ENCODE data around the gene HSD17B7. TPM values are rescaled to one million over a fixed set of nuclear protein-coding genes. Genes with fewer than 3 reads are reported as not detected.
A peak's percentile ranks its signal among the peaks of the same experiment; 100 is the strongest.
"Not testable (repeated sequence)": the region's sequence is repeated elsewhere in the genome, so short reads cannot be mapped to it uniquely, and the experiment has no call there.

Gene HSD17B7
- 10 to 100 TPM; 22.0 to 26.4 TPM for total RNA-seq

DNA sequence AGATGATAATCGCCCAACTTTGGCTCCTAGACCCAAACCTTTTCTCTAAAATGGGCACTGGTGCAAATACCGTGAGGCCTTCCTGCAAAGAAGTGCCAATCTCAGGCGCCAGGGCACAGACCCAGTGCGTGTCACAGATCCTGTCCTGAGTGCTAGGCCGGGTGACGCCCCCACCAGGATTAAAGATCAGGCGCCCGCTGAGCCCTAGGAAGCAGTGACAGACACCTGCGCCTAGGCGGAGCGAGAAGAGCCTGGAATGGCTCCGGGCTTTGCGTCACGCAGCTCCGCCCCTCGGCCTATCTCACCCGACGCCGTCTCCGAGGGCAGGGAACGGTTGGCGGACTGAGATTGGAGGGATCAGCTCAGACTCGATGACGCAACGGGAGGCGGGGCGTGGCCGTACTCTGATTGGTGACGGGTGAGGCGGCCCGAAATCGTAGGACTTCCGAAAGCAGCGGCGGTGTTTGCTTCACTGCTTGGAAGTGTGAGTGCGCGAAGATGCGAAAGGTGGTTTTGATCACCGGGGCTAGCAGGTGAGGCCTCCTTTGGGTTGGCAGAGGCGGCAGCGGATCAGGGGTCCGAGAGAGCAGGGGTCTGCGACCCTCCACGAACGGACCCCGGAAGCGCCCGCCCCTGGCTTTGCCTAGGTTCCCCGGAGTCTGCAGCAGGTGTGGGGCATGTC is at the start of gene HSD17B7:
Gene HSD17B7 (plus strand): TSS at position 400 of the 682 bp plus-strand sequence. CDS start 99 bp downstream, at position 499.
- not testable (repeated sequence) for H3K4me1 Mint-ChIP-seq (ENCODE audit: low read depth); H3K36me3 Mint-ChIP-seq (ENCODE audit: insufficient read depth in 2 of 2); H3K27me3 Mint-ChIP-seq (ENCODE audit: low read depth); H3K9me3 Mint-ChIP-seq
- Mint-ChIP-seq H3K4me3 (peak within 1 kb of the TSS; percentile 88 to 89), H3K27ac (peak within 1 kb of the TSS; percentile 95)
- DNase-seq (peak; percentile 68 to 75), ATAC-seq (replicated peaks in 1 of 2) (peak; percentile 99 to 100)

- no peak overlapping the region for H3K4me3 Mint-ChIP-seq
Observed at GRCh38 chr1:162740755-162741154, 49.7 kb upstream of the HSD17B7 start.

GRCh38 chr1:162741574-162741973 is 48.9 kb upstream of the HSD17B7 start:
- H3K27me3 Mint-ChIP-seq (ENCODE audit: low read depth) = no peaks in the 10 kb centered on the region
- DNase-seq (no peak), ATAC-seq (replicated peaks in 1 of 2) (no peak)
- no peaks in the 10 kb centered on the region for H3K4me1 Mint-ChIP-seq (ENCODE audit: low read depth)
- no peaks in the 10 kb centered on the region for H3K36me3 Mint-ChIP-seq (ENCODE audit: insufficient read depth in 2 of 2)
- no peak overlapping the region for H3K27ac Mint-ChIP-seq
- no peaks in the 10 kb centered on the region for H3K9me3 Mint-ChIP-seq
- no peak overlapping the region for H3K4me3 Mint-ChIP-seq

More at GRCh38 chr1:162740755-162741154, 49.7 kb upstream of the HSD17B7 start:
- no peak for DNase-seq
- Mint-ChIP-seq H3K4me1 (ENCODE audit: low read depth) (no peaks in the 10 kb centered on the region), H3K27ac (no peak overlapping the region), H3K36me3 (ENCODE audit: insufficient read depth in 2 of 2) (no peaks in the 10 kb centered on the region), H3K9me3 (no peaks in the 10 kb centered on the region), H3K27me3 (ENCODE audit: low read depth) (no peaks in the 10 kb centered on the region)
- no peak for ATAC-seq (replicated peaks in 1 of 2)

- H3K9me3 Mint-ChIP-seq; DNase-seq; ATAC-seq (replicated peaks in 1 of 2); H3K36me3 Mint-ChIP-seq (ENCODE audit: insufficient read depth in 2 of 2); H3K4me1 Mint-ChIP-seq (ENCODE audit: low read depth); H3K27ac Mint-ChIP-seq; H3K27me3 Mint-ChIP-seq (ENCODE audit: low read depth); H3K4me3 Mint-ChIP-seq: not testable (repeated sequence)
Observed at GRCh38 chr1:162746264-162746942, 44.1 kb upstream of the HSD17B7 start.

DNA sequence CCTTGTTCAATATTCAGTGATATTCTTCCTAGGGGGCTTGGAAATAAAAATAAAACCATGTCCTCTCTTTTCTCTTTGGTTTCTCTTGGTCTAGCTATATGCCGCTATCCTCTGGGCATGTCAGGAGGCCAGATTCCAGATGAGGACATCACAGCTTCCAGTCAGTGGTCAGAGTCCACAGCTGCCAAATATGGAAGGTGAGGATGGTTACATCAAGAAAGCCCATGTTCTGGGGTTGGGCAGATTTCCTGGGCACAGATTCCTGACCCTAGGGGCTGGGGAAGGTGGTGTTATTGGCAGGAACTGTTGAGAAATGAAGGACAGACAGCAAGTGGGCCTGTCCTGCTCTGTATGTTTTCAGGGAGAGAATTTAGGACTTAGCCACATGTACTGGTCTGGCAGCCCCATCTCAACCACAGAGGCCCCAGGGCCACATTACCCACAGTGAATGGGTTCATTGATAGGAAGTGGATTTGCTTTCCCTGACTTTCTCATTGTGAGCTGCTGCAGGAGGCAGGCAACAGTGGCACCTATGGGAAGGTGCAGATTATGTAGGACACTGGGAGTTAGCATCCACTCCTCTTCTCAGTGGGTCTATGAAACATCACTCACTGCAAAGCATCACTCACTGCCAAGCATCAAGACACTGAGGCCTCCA is 37.4 kb upstream of the HSD17B7 start:
- Mint-ChIP-seq H3K4me3 (no peak overlapping the region), H3K36me3 (ENCODE audit: insufficient read depth in 2 of 2) (no peaks in the 10 kb centered on the region), H3K9me3 (no peaks in the 10 kb centered on the region), H3K27ac (no peak overlapping the region), H3K4me1 (ENCODE audit: low read depth) (no peaks in the 10 kb centered on the region), H3K27me3 (ENCODE audit: low read depth) (no peaks in the 10 kb centered on the region)
- ATAC-seq (replicated peaks in 1 of 2) = no peak
- DNase-seq = no peak

- H3K9me3 Mint-ChIP-seq = no peaks in the 10 kb centered on the region
- H3K27me3 Mint-ChIP-seq (ENCODE audit: low read depth) = no peaks in the 10 kb centered on the region
- ATAC-seq (replicated peaks in 1 of 2) (no peak), DNase-seq (no peak)
- no peak overlapping the region for H3K4me3 Mint-ChIP-seq
- no peaks in the 10 kb centered on the region for H3K36me3 Mint-ChIP-seq (ENCODE audit: insufficient read depth in 2 of 2)
- H3K4me1 Mint-ChIP-seq (ENCODE audit: low read depth) = no peaks in the 10 kb centered on the region
- no peak overlapping the region for H3K27ac Mint-ChIP-seq
Observed at GRCh38 chr1:162753998-162754585, 36.4 kb upstream of the HSD17B7 start.

GRCh38 chr1:162755306-162755705 is 35.2 kb upstream of the HSD17B7 start:
- H3K9me3 Mint-ChIP-seq = no peaks in the 10 kb centered on the region
- no peak for DNase-seq
- H3K4me3 Mint-ChIP-seq = no peak overlapping the region
- no peaks in the 10 kb centered on the region for H3K4me1 Mint-ChIP-seq (ENCODE audit: low read depth)
- no peak overlapping the region for H3K27ac Mint-ChIP-seq
- H3K27me3 Mint-ChIP-seq (ENCODE audit: low read depth) = no peaks in the 10 kb centered on the region
- no peak for ATAC-seq (replicated peaks in 1 of 2)
- H3K36me3 Mint-ChIP-seq (ENCODE audit: insufficient read depth in 2 of 2) = no peaks in the 10 kb centered on the region

- Mint-ChIP-seq H3K9me3 (no peaks in the 10 kb centered on the region), H3K36me3 (ENCODE audit: insufficient read depth in 2 of 2) (no peaks in the 10 kb centered on the region), H3K27ac (no peak overlapping the region), H3K27me3 (ENCODE audit: low read depth) (no peaks in the 10 kb centered on the region), H3K4me1 (ENCODE audit: low read depth) (no peaks in the 10 kb centered on the region), H3K4me3 (no peak overlapping the region)
- no peak for DNase-seq
- no peak for ATAC-seq (replicated peaks in 1 of 2)
Observed at GRCh38 chr1:162756523-162756922, 34.0 kb upstream of the HSD17B7 start.

DNA sequence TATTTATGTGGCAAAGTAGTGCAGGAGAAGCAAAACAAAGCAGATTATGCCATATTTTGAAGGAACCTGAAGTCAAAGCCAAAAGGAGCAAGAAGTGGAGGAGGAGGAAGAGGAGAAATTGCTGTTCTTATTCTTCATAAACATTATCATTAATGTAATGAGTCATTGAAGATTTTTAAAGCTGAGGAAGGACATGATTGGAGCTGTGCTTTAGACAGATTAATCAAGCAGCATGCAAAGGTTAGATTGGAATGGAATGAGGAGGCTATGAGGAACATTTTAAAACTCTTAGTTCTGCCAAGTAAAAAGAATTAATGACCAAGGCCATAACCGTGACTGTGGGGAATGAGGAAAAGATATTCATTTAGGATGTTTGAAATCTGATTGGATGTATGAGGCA is 33.0 kb upstream of the HSD17B7 start:
- H3K4me1 Mint-ChIP-seq (ENCODE audit: low read depth) = no peaks in the 10 kb centered on the region
- no peaks in the 10 kb centered on the region for H3K36me3 Mint-ChIP-seq (ENCODE audit: insufficient read depth in 2 of 2)
- DNase-seq = no peak
- ATAC-seq (replicated peaks in 1 of 2) = no peak
- H3K9me3 Mint-ChIP-seq = no peaks in the 10 kb centered on the region
- H3K27me3 Mint-ChIP-seq (ENCODE audit: low read depth) = no peaks in the 10 kb centered on the region
- H3K27ac Mint-ChIP-seq = no peak overlapping the region
- H3K4me3 Mint-ChIP-seq = no peak overlapping the region

DNA sequence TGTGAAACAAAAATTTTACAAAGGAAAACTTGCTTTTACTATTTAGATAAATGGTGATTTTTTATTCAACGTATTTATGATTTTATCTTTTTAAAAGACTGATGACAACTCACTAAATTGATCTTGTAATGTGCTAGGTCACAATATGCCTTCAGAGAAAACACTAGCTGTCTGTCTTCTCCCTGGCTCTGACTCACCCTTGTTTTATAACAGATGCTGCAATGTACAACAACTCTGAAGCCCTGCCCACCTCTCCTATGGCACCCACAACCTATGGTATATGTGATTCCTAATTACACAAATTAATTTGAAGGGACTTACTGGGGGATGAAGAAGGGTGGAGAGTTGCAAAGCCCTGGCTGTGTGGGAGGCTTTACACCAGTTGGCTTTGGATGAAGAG is 24.7 kb upstream of the HSD17B7 start:
- no peaks in the 10 kb centered on the region for H3K27me3 Mint-ChIP-seq (ENCODE audit: low read depth)
- H3K9me3 Mint-ChIP-seq = no peaks in the 10 kb centered on the region

GRCh38 chr1:162772571-162773154 is 17.8 kb upstream of the HSD17B7 start:
- peaks cover 8% of the 10 kb centered on the region for H3K27me3 Mint-ChIP-seq (ENCODE audit: low read depth)
- H3K4me3 Mint-ChIP-seq = no peak overlapping the region
- no peaks in the 10 kb centered on the region for H3K4me1 Mint-ChIP-seq (ENCODE audit: low read depth)
- H3K27ac Mint-ChIP-seq = no peak overlapping the region
- no peaks in the 10 kb centered on the region for H3K9me3 Mint-ChIP-seq
- ATAC-seq (replicated peaks in 1 of 2) (no peak), DNase-seq (no peak)
- no peaks in the 10 kb centered on the region for H3K36me3 Mint-ChIP-seq (ENCODE audit: insufficient read depth in 2 of 2)

More for the DNA sequence above, 24.7 kb upstream of the HSD17B7 start:
- Mint-ChIP-seq H3K36me3 (ENCODE audit: insufficient read depth in 2 of 2) (peaks cover 0 to 1% of the 10 kb centered on the region in 2 donors), H3K4me1 (ENCODE audit: low read depth) (no peaks in the 10 kb centered on the region), H3K4me3 (no peak overlapping the region), H3K27ac (no peak overlapping the region)
- DNase-seq (no peak), ATAC-seq (replicated peaks in 1 of 2) (no peak)

GRCh38 chr1:162774007-162774406 is 16.5 kb upstream of the HSD17B7 start:
- Mint-ChIP-seq H3K27me3 (ENCODE audit: low read depth) (peaks cover 8% of the 10 kb centered on the region), H3K9me3 (no peaks in the 10 kb centered on the region), H3K27ac (no peak overlapping the region), H3K4me1 (ENCODE audit: low read depth) (no peaks in the 10 kb centered on the region), H3K4me3 (no peak overlapping the region), H3K36me3 (ENCODE audit: insufficient read depth in 2 of 2) (no peaks in the 10 kb centered on the region)
- DNase-seq = no peak
- no peak for ATAC-seq (replicated peaks in 1 of 2)

GRCh38 chr1:162779043-162779442 is 11.5 kb upstream of the HSD17B7 start:
- DNase-seq = no peak
- Mint-ChIP-seq H3K27ac (no peak overlapping the region), H3K4me3 (no peak overlapping the region), H3K9me3 (peaks cover 0 to 2% of the 10 kb centered on the region in 2 donors), H3K4me1 (ENCODE audit: low read depth) (no peaks in the 10 kb centered on the region), H3K36me3 (ENCODE audit: insufficient read depth in 2 of 2) (peaks cover 0 to 1% of the 10 kb centered on the region in 2 donors), H3K27me3 (ENCODE audit: low read depth) (peaks cover 32% of the 10 kb centered on the region)
- no peak for ATAC-seq (replicated peaks in 1 of 2)

All from activated T-cell treated with anti-CD3 and anti-CD28 coated beads, Interleukin-2, amount 50 U/mL, for 72 hours (primary cell).